Activated CD4-positive, alpha-beta memory T cell treated with anti-CD3 and anti-CD28 coated beads for 36 hours (primary cell): ENCODE measurements around the gene RMND5A. TPM values are rescaled to one million over a fixed set of nuclear protein-coding genes. Genes with fewer than 3 reads are reported as not detected.
A peak's percentile ranks its signal among the peaks of the same experiment; 100 is the strongest.

Experiments
- CTCF ChIA-PET: fragments of 350-600 bp; sonication (Branson Sonifier 250); formaldehyde crosslinking; loops from one replicate; lab custom pipeline; 2021; ENCODE audit warnings: antibody characterized with exemption, inconsistent platforms; lab: Charles Lee
- POLR2A ChIA-PET: fragments of 350-600 bp; sonication (Branson Sonifier 250); formaldehyde crosslinking; loops from one replicate; lab custom pipeline; 2021; ENCODE audit warnings: antibody characterized with exemption; lab: Charles Lee
- DNase-seq: peaks from one replicate; pipeline ENCODE4 v3.0.0-alpha.2; 2020
- H3K27ac Mint-ChIP-seq: one replicate; pipeline ENCODE4 v1.8.0; 2021; ENCODE audit warnings: mixed read lengths
- H3K27me3 Mint-ChIP-seq: one replicate; pipeline ENCODE4 v1.8.0; 2021; ENCODE audit warnings: mixed read lengths
- H3K36me3 Mint-ChIP-seq: one replicate; pipeline ENCODE4 v1.8.0; 2021; ENCODE audit warnings: mixed read lengths
- H3K4me1 Mint-ChIP-seq: one replicate; pipeline ENCODE4 v1.8.0; 2021; ENCODE audit warnings: low read depth, mixed read lengths
- H3K4me3 Mint-ChIP-seq: one replicate; pipeline ENCODE4 v1.8.0; 2021; ENCODE audit warnings: mild to moderate bottlenecking, mixed read lengths
- H3K9me3 Mint-ChIP-seq: one replicate; pipeline ENCODE4 v1.8.0; 2021; ENCODE audit warnings: mixed read lengths
- intact Hi-C: fragments of 100-400 bp; cut with micrococcal nuclease; formaldehyde crosslinking; loops from one replicate; pipeline ENCODE4 v1.15.1; 2023
- total RNA-seq, 2 experiments: library from RNA; stranded (reverse); gene quantifications; one replicate each; pipeline ENCODE4 v1.2.3, GENCODE V29; 2021

Gene RMND5A
- total RNA-seq, 2 experiments from 2014 or later: 30.1 to 32.8 TPM

DNA sequence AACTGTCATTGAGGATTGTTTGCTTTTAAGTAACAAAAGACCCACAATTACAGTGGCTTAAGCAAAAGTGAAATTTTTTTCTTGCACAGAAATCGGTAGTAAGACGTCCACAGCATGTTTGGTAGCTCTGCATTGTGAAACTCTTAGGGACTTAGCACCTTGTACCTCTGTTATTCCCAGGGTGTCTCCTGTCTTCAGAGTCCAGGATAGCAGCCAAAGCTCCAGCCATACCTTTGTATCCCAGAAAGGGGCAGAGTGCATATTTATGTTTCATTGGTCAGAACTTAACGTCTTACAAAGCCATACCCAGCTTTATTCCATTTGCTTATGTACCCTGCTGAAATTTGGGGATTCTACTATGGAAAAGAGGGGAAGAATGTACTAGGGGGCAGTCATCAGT, 32.8 kb downstream of the RMND5A start:
- Mint-ChIP-seq H3K9me3 (peaks cover 15% of the 10 kb centered on the region), H3K4me1 (peaks cover 14% of the 10 kb centered on the region), H3K27ac (no peak overlapping the region), H3K27me3 (no peaks in the 10 kb centered on the region), H3K36me3 (peaks cover 50% of the 10 kb centered on the region), H3K4me3 (no peak overlapping the region)
- DNase-seq: no peak
- intact Hi-C loops: no loop called here
- CTCF ChIA-PET: interaction anchor here (0.9 to 2.2 kb wide), 2 partner anchors 10 to 11 kb away, joined by 3 to 8 read pairs; no protein-coding TSS in a partner anchor
- POLR2A ChIA-PET: no interaction called here

- intact Hi-C loops: no loop called here
- Mint-ChIP-seq H3K27ac (no peak overlapping the region), H3K9me3 (peaks cover 15% of the 10 kb centered on the region), H3K4me3 (no peak overlapping the region), H3K4me1 (peaks cover 13% of the 10 kb centered on the region), H3K27me3 (no peaks in the 10 kb centered on the region), H3K36me3 (peaks cover 49% of the 10 kb centered on the region)
- ChIA-PET CTCF (interaction anchor here (0.9 to 2.2 kb wide), 4 partner anchors 9 to 14 kb away, joined by 3 to 8 read pairs (median 4); no protein-coding TSS in a partner anchor), POLR2A (interaction anchor here (0.5 to 1.3 kb wide), 2 partner anchors 10 to 672 kb away, joined by 3 to 6 read pairs; no protein-coding TSS in a partner anchor)
- no peak for DNase-seq
Observed at GRCh38 chr2:86753606-86754005, 33.5 kb downstream of the RMND5A start.

DNA sequence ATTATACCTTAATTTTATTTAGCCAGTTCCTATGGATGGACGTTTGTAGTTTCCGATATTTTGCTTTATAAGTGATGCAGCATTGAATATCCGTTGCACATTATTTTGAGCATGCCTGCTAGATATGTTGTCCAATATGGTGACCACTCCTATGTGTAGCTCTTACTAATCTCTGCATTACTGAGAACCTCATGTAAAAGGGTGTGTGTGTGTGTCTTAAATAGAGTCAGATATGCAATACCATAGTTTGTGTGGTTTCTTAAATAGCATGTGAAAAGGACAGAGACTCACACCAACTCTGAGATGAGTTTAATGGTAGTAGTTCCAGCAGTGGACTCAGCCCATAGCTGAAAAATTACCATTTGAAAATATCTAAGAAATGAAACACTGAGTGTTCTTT, 38.3 kb downstream of the RMND5A start:
- Mint-ChIP-seq H3K9me3 (no peaks in the 10 kb centered on the region), H3K27me3 (no peaks in the 10 kb centered on the region), H3K36me3 (peaks cover 16% of the 10 kb centered on the region), H3K4me1 (peaks cover 16% of the 10 kb centered on the region), H3K4me3 (no peak overlapping the region), H3K27ac (no peak overlapping the region)
- no peak for DNase-seq
- intact Hi-C loops: no loop called here
- POLR2A ChIA-PET: no interaction called here
- CTCF ChIA-PET: no interaction called here

DNA sequence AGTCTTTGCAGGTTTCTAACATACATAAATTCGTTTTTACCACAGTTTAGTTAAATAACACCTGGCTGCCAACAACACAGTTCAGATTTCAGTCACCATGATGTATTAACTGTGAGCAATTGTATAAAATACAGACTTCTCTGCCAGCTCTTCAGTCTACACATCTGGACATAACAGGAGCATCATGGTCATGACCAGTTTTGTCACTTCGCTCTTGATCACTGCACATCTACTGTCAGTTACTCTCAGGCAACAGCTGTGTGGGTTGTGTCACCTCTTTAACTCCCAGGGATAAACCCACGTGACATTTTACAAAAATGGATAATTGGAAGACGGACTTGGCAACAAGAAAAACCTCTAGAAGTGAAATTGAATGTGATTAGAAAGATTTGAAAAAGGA, 40.3 kb downstream of the RMND5A start:
- Mint-ChIP-seq H3K27me3 (no peaks in the 10 kb centered on the region), H3K4me1 (peaks cover 22% of the 10 kb centered on the region), H3K4me3 (no peak overlapping the region), H3K9me3 (no peaks in the 10 kb centered on the region), H3K36me3 (peaks cover 14% of the 10 kb centered on the region), H3K27ac (peak overlapping the region; percentile 15)
- intact Hi-C loops: no loop called here
- POLR2A ChIA-PET: no interaction called here
- no peak for DNase-seq
- CTCF ChIA-PET: no interaction called here

DNA sequence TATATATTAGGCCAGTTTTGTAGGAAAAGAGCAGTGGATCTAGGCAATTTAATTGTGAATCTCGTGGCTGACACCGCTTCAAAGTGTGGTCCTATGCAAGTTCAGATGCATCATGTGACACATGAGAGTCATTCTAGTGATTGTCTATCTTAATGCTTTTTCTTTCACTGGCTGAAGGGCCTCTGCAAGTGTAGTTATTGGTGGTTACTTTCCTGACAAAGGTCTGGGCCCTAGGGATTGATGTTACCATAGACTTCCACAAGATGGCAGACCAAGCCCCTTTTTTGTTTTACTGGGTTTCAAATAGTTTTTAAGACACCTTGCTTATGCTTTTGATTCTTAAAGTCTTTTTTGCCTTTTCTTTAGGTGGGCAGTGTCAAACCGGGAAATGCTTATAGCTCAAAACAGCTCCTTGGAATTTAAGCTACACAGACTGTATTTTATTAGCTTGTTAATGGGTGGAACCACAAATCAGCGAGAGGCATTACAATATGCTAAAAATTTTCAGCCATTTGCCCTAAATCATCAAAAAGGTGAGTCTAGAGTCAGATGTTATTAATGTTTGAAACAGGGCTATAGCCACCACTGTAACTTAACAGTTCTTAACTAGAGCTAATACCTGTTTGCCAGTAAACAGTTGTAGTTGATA, 44.7 kb downstream of the RMND5A start:
- Mint-ChIP-seq H3K4me1 (peaks cover 19% of the 10 kb centered on the region), H3K36me3 (peaks cover 21% of the 10 kb centered on the region), H3K27ac (no peak overlapping the region), H3K27me3 (no peaks in the 10 kb centered on the region), H3K9me3 (no peaks in the 10 kb centered on the region), H3K4me3 (no peak overlapping the region)
- ChIA-PET CTCF (interaction anchor here (0.7 to 2.7 kb wide), 9 partner anchors 10 to 362 kb away, joined by 3 to 14 read pairs (median 4); no protein-coding TSS in a partner anchor), POLR2A (no interaction called here)
- DNase-seq: no peak
- intact Hi-C loops: loop anchor here (2.0 kb wide), 1 partner anchor 44 kb away; no protein-coding TSS in a partner anchor

- Mint-ChIP-seq H3K27me3 (no peaks in the 10 kb centered on the region), H3K4me1 (peaks cover 18% of the 10 kb centered on the region), H3K9me3 (no peaks in the 10 kb centered on the region), H3K36me3 (peaks cover 27% of the 10 kb centered on the region), H3K27ac (no peak overlapping the region), H3K4me3 (no peak overlapping the region)
- DNase-seq: no peak
- ChIA-PET POLR2A (no interaction called here), CTCF (interaction anchor here (0.7 to 2.7 kb wide), 9 partner anchors 10 to 363 kb away, joined by 3 to 14 read pairs (median 4); no protein-coding TSS in a partner anchor)
- intact Hi-C loops: loop anchor here (2.0 kb wide), 1 partner anchor 43 kb away; no protein-coding TSS in a partner anchor
Observed at GRCh38 chr2:86765310-86765695, 45.2 kb downstream of the RMND5A start.

GRCh38 chr2:86768189-86768949, 48.3 kb downstream of the RMND5A start:
- peaks cover 44% of the 10 kb centered on the region for H3K36me3 Mint-ChIP-seq
- ChIA-PET CTCF (interaction anchor here (0.6 to 1.1 kb wide), 2 partner anchors 15 to 40 kb away, joined by 3 read pairs; no protein-coding TSS in a partner anchor), POLR2A (no interaction called here)
- no peak for DNase-seq
- H3K4me3 Mint-ChIP-seq: no peak overlapping the region
- peaks cover 6% of the 10 kb centered on the region for H3K4me1 Mint-ChIP-seq
- intact Hi-C loops: no loop called here
- H3K9me3 Mint-ChIP-seq: no peaks in the 10 kb centered on the region
- H3K27ac Mint-ChIP-seq: no peak overlapping the region
- H3K27me3 Mint-ChIP-seq: no peaks in the 10 kb centered on the region

- H3K27ac Mint-ChIP-seq: no peak overlapping the region
- intact Hi-C loops: no loop called here
- no peaks in the 10 kb centered on the region for H3K9me3 Mint-ChIP-seq
- DNase-seq: no peak
- ChIA-PET CTCF (interaction anchor here (1.2 kb wide), 1 partner anchor 13 kb away, joined by 3 read pairs; no protein-coding TSS in a partner anchor), POLR2A (no interaction called here)
- no peak overlapping the region for H3K4me3 Mint-ChIP-seq
- H3K36me3 Mint-ChIP-seq: peaks cover 51% of the 10 kb centered on the region
- no peaks in the 10 kb centered on the region for H3K27me3 Mint-ChIP-seq
- H3K4me1 Mint-ChIP-seq: peaks cover 1% of the 10 kb centered on the region
Observed at GRCh38 chr2:86769838-86770237, 49.7 kb downstream of the RMND5A start.

- Mint-ChIP-seq H3K4me1 (no peaks in the 10 kb centered on the region), H3K4me3 (no peak overlapping the region), H3K9me3 (no peaks in the 10 kb centered on the region), H3K36me3 (peaks cover 52% of the 10 kb centered on the region), H3K27ac (no peak overlapping the region), H3K27me3 (no peaks in the 10 kb centered on the region)
- ChIA-PET POLR2A (no interaction called here), CTCF (no interaction called here)
- intact Hi-C loops: no loop called here
- DNase-seq: no peak
Observed at GRCh38 chr2:86770816-86771301, 50.8 kb downstream of the RMND5A start.

GRCh38 chr2:86772611-86773010, 52.5 kb downstream of the RMND5A start:
- POLR2A ChIA-PET: no interaction called here

DNA sequence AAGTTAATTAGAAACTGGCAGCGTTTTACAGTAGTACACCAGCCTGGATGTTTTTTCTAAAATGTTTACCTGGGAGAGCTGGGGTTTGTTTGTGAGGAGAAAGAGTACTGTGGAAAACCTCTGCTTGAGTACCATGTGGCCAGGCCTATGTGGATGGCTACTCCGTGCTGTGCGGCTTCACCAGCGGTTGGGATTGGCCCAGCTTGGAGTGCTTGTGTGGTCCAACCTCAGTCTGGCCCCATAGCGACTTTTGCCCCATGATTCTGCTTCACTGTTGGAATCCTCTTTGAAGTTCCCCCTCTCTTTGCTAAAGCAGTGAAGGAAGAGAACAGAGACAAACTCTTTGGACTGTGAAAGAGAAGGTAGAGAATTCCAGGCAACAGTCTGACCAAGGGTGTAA, 54.8 kb downstream of the RMND5A start:
- no peak for DNase-seq
- no peaks in the 10 kb centered on the region for H3K4me1 Mint-ChIP-seq
- intact Hi-C loops: no loop called here
- H3K36me3 Mint-ChIP-seq: peaks cover 32% of the 10 kb centered on the region
- no peak overlapping the region for H3K27ac Mint-ChIP-seq
- no peaks in the 10 kb centered on the region for H3K9me3 Mint-ChIP-seq
- H3K4me3 Mint-ChIP-seq: no peak overlapping the region
- ChIA-PET CTCF (interaction anchor here (0.8 kb wide), 1 partner anchor 10 kb away, joined by 3 read pairs; no protein-coding TSS in a partner anchor), POLR2A (no interaction called here)
- H3K27me3 Mint-ChIP-seq: no peaks in the 10 kb centered on the region

More at GRCh38 chr2:86772611-86773010, 52.5 kb downstream of the RMND5A start:
- CTCF ChIA-PET: no interaction called here
- no peak overlapping the region for H3K4me3 Mint-ChIP-seq
- no peak overlapping the region for H3K27ac Mint-ChIP-seq
- H3K4me1 Mint-ChIP-seq: no peaks in the 10 kb centered on the region
- no peak for DNase-seq
- no peaks in the 10 kb centered on the region for H3K27me3 Mint-ChIP-seq
- peaks cover 43% of the 10 kb centered on the region for H3K36me3 Mint-ChIP-seq
- no peaks in the 10 kb centered on the region for H3K9me3 Mint-ChIP-seq
- intact Hi-C loops: no loop called here

- Mint-ChIP-seq H3K4me3 (no peak overlapping the region), H3K4me1 (no peaks in the 10 kb centered on the region), H3K27me3 (no peaks in the 10 kb centered on the region), H3K9me3 (no peaks in the 10 kb centered on the region), H3K36me3 (peaks cover 27% of the 10 kb centered on the region), H3K27ac (no peak overlapping the region)
- intact Hi-C loops: no loop called here
- ChIA-PET CTCF (interaction anchor here (0.8 kb wide), 1 partner anchor 10 kb away, joined by 3 read pairs; no protein-coding TSS in a partner anchor), POLR2A (no interaction called here)
- no peak for DNase-seq
Observed at GRCh38 chr2:86775338-86775737, 55.2 kb downstream of the RMND5A start.
